GM21360 (cell line): ENCODE data around the gene ZBTB18.
"Not testable (repeated sequence)": the region's sequence is repeated elsewhere in the genome, so short reads cannot be mapped to it uniquely, and the experiment has no call there.

Source experiments
- ATAC-seq: cut with Tn5 transposase; IDR thresholded peaks from one replicate; pipeline ENCODE4 v1.9.1; 2021; ENCODE audit warnings: mild to moderate bottlenecking, moderate library complexity; ENCODE audit not compliant: unreplicated experiment

The ZBTB18 gene

GRCh38 chr1:244041466-244042120 lies 9.5 kb upstream of the ZBTB18 start:
- ATAC-seq, result no peak

- ATAC-seq, result no peak
These were observed 8.8 kb upstream of the ZBTB18 start for GRCh38 chr1:244042293-244042692.

GRCh38 chr1:244044423-244044822 lies 6.7 kb upstream of the ZBTB18 start:
- no peak for ATAC-seq

GRCh38 chr1:244046254-244046653 lies 4.8 kb upstream of the ZBTB18 start:
- ATAC-seq, result not testable (repeated sequence)

GRCh38 chr1:244046907-244047611 lies 4.0 kb upstream of the ZBTB18 start:
- no peak for ATAC-seq

- peak; percentile 62 for ATAC-seq
These were observed 3.3 kb upstream of the ZBTB18 start for GRCh38 chr1:244047621-244048255.

- peak; percentile 70 for ATAC-seq
These were observed 2.6 kb upstream of the ZBTB18 start for GRCh38 chr1:244048256-244049161.

- ATAC-seq, result no peak
These were observed 1.7 kb upstream of the ZBTB18 start for GRCh38 chr1:244049162-244050013.

- ATAC-seq, result no peak
These were observed 859 bp upstream of the ZBTB18 start for GRCh38 chr1:244050014-244050834.

GRCh38 chr1:244052016-244052727 lies 1.1 kb downstream of the ZBTB18 start:
- ATAC-seq, result no peak

- no peak for ATAC-seq
These were observed 1.7 kb downstream of the ZBTB18 start for GRCh38 chr1:244052728-244053312.

- ATAC-seq, result no peak
These were observed 2.7 kb downstream of the ZBTB18 start for GRCh38 chr1:244053831-244054230.

- no peak for ATAC-seq
These were observed 3.3 kb downstream of the ZBTB18 start for GRCh38 chr1:244054247-244054923.

- no peak for ATAC-seq
These were observed 3.8 kb downstream of the ZBTB18 start for GRCh38 chr1:244054924-244055263.

- no peak for ATAC-seq
These were observed 5.5 kb downstream of the ZBTB18 start for GRCh38 chr1:244056577-244056976.

GRCh38 chr1:244057474-244058385 lies 6.6 kb downstream of the ZBTB18 start:
- ATAC-seq, result no peak

- no peak for ATAC-seq
These were observed 9.0 kb downstream of the ZBTB18 start for GRCh38 chr1:244060117-244060516.
